Thyroid gland (tissue), 4 donors: ENCODE results near the gene SLC6A9.

Experiments used
- CTCF ChIP-seq, 6 experiments: fragments of 200-600 bp in 3 of 6; fragments of 450-650 bp in 3 of 6; sonication (generic) in 3 of 6; IDR thresholded peaks; one replicate each; pipeline ENCODE4 v1.5.1; 2016 to 2019; ENCODE audit warnings: antibody characterized with exemption in 6 of 6, mild to moderate bottlenecking in 2 of 6, inconsistent platforms in 1 of 6, moderate library complexity in 1 of 6
- POLR2A ChIP-seq, 2 donors: fragments of 450-650 bp; IDR thresholded peaks; one replicate each; pipeline ENCODE4 v1.6.1; 2017; ENCODE audit warnings: antibody characterized with exemption in 2 of 2, mild to moderate bottlenecking in 2 of 2, moderate library complexity in 1 of 2

GRCh38 chr1:44072204-44072603 lies 40.9 kb upstream of the SLC6A9 start:
- TF ChIP-seq CTCF (IDR thresholded peaks at IDR 0.05) (no peak), POLR2A (IDR thresholded peaks at IDR 0.05) (no peak)
